ENCODE results near the gene PIK3CA. TPM values are rescaled to one million over a fixed set of nuclear protein-coding genes. Genes with fewer than 3 reads are reported as not detected.

Gene PIK3CA
- total RNA-seq, 1 donor from 2014 or later, result 20.1 TPM

DNA sequence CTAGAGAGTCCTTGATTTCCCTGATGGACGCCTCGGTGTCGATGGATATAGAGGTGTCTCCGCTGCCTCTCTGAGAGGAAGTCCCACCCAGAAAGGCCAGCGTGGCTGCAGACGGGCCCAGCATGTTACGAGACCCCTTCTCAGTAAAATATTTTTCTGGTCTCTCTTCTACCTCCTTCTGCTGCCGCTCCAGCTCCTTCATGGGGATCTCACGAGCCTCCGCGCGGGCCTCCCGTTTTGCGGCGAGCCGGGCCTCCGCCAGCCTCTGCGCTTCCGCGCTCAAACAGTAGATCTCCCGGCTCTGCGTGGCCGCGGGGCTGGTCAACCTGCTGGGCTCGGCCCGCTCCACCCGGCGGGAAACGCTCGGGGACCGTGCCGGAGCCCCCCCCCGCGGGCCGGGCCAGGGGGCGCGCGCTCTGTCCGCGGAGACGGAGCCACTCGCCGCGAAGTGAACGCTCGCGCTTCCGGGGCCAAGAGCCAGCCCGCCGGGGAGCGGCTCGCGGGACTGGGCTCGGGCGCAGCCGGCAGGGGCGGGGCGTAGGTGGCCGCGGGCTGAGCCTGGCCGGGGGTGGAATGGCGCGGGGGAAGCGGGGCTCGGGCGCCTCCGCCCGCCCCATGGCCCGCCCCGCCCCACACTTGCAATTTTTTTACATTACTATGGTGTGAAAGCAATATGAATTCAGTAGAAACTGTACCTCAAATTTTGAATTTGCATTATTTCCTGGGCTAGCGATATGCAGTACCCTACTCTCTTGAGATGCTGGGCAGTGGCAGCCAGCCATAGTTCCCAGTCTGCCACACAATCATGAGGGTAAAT lies 113.0 kb downstream of the PIK3CA start:
- Histone ChIP-seq H3K36me3 (no peaks in the 10 kb centered on the region), H3K27me3 (no peaks in the 10 kb centered on the region), H3K9me3 (no peaks in the 10 kb centered on the region), H3K4me1 (no peaks in the 10 kb centered on the region), H3K4me3 (peak overlapping the region; percentile 62 to 64), H3K27ac (peak overlapping the region; percentile 60)
- intact Hi-C loops (cut with DNase I), result loop anchor here (5.0 kb wide), 1 partner anchor 114 kb away; the partner anchor contains the start of gene PIK3CA
- TF ChIP-seq CTCF (IDR thresholded peaks at IDR 0.05) (no peak), POLR2AphosphoS5 (IDR thresholded peaks at IDR 0.05; ENCODE audit: insufficient read depth in 1 of 2, low read depth in 1 of 2) (no peak), POLR2A (IDR thresholded peaks at IDR 0.05) (no peak)
- DNase-seq (ENCODE audit: extremely low spot score in 2 of 2), result no peak

GRCh38 chr3:179263134-179263533 lies 115.0 kb downstream of the PIK3CA start:
- DNase-seq (ENCODE audit: extremely low spot score in 2 of 2), result no peak
- intact Hi-C loops (cut with DNase I), result loop anchor here (5.0 kb wide), 1 partner anchor 116 kb away; the partner anchor contains the start of gene PIK3CA
- H3K27me3 ChIP-seq, result no peaks in the 10 kb centered on the region
- H3K27ac ChIP-seq, result no peak overlapping the region
- H3K36me3 ChIP-seq, result no peaks in the 10 kb centered on the region
- TF ChIP-seq POLR2AphosphoS5 (IDR thresholded peaks at IDR 0.05; ENCODE audit: insufficient read depth in 1 of 2, low read depth in 1 of 2), result no peak
- TF ChIP-seq CTCF (IDR thresholded peaks at IDR 0.05), result no peak
- TF ChIP-seq POLR2A (IDR thresholded peaks at IDR 0.05), result no peak
- no peaks in the 10 kb centered on the region for H3K4me1 ChIP-seq
- no peak overlapping the region for H3K4me3 ChIP-seq
- no peaks in the 10 kb centered on the region for H3K9me3 ChIP-seq

GRCh38 chr3:179264449-179264848 lies 116.3 kb downstream of the PIK3CA start:
- H3K9me3 ChIP-seq, result no peaks in the 10 kb centered on the region
- H3K27me3 ChIP-seq, result no peaks in the 10 kb centered on the region
- TF ChIP-seq CTCF (IDR thresholded peaks at IDR 0.05) (no peak), POLR2AphosphoS5 (IDR thresholded peaks at IDR 0.05; ENCODE audit: insufficient read depth in 1 of 2, low read depth in 1 of 2) (no peak), POLR2A (IDR thresholded peaks at IDR 0.05) (no peak)
- H3K4me3 ChIP-seq, result no peak overlapping the region
- intact Hi-C loops (cut with DNase I), result loop anchor here (5.0 kb wide), 1 partner anchor 117 kb away; the partner anchor contains the start of gene PIK3CA
- H3K36me3 ChIP-seq, result no peaks in the 10 kb centered on the region
- no peak for DNase-seq (ENCODE audit: extremely low spot score in 2 of 2)
- no peak overlapping the region for H3K27ac ChIP-seq
- no peaks in the 10 kb centered on the region for H3K4me1 ChIP-seq

DNA sequence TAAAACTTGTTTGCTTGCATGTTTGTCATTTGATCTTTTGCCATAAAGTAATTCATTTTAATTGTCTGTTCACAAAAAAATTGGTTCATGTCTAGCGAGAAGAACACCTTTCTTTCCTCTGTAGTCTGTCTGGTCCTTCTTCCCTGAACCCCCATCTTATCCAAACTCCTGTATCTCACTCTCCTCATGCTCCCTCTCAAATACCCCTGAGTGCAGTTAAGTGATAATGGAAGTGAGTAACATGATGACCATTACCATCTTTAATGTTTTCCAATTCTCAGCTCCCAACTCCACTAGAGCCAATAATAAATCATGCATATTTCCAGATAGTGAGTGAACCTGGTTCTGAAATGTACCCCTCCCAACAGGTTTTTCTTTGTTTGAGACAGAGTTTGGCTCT lies 116.9 kb downstream of the PIK3CA start:
- H3K4me3 ChIP-seq, result no peak overlapping the region
- no peaks in the 10 kb centered on the region for H3K9me3 ChIP-seq
- intact Hi-C loops (cut with DNase I), result no loop called here
- H3K27ac ChIP-seq, result no peak overlapping the region
- no peak for TF ChIP-seq POLR2AphosphoS5 (IDR thresholded peaks at IDR 0.05; ENCODE audit: insufficient read depth in 1 of 2, low read depth in 1 of 2)
- no peak for TF ChIP-seq CTCF (IDR thresholded peaks at IDR 0.05)
- no peak for TF ChIP-seq POLR2A (IDR thresholded peaks at IDR 0.05)
- H3K36me3 ChIP-seq, result no peaks in the 10 kb centered on the region
- no peaks in the 10 kb centered on the region for H3K27me3 ChIP-seq
- no peak for DNase-seq (ENCODE audit: extremely low spot score in 2 of 2)
- H3K4me1 ChIP-seq, result no peaks in the 10 kb centered on the region

GRCh38 chr3:179265875-179266274 lies 117.7 kb downstream of the PIK3CA start:
- Histone ChIP-seq H3K36me3 (no peaks in the 10 kb centered on the region), H3K4me3 (no peak overlapping the region), H3K9me3 (no peaks in the 10 kb centered on the region), H3K27me3 (no peaks in the 10 kb centered on the region), H3K4me1 (no peaks in the 10 kb centered on the region), H3K27ac (no peak overlapping the region)
- intact Hi-C loops (cut with DNase I), result no loop called here
- DNase-seq (ENCODE audit: extremely low spot score in 2 of 2), result no peak
- TF ChIP-seq POLR2A (IDR thresholded peaks at IDR 0.05), result no peak
- no peak for TF ChIP-seq POLR2AphosphoS5 (IDR thresholded peaks at IDR 0.05; ENCODE audit: insufficient read depth in 1 of 2, low read depth in 1 of 2)
- TF ChIP-seq CTCF (IDR thresholded peaks at IDR 0.05), result no peak

Data from vagina (tissue), 2 donors.